ENCODE data around the gene TSEN54. TPM values are rescaled to one million over a fixed set of nuclear protein-coding genes. Genes with fewer than 3 reads are reported as not detected.
A peak's percentile ranks its signal among the peaks of the same experiment; 100 is the strongest.

TSEN54 gene
- total RNA-seq, 1 experiment from 2014 or later, result 44.5 TPM

- no peak overlapping the region for H4K5ac ChIP-seq (ENCODE audit: insufficient read length, low read depth, low read length)
- H3K4me1 ChIP-seq (ENCODE audit: insufficient read depth, low read length), result no peaks in the 10 kb centered on the region
- H3K23ac ChIP-seq (ENCODE audit: insufficient read length, low read depth, low read length), result no peak overlapping the region
- no peak overlapping the region for H2BK20ac ChIP-seq (ENCODE audit: low read depth, low read length, poor library complexity, severe bottlenecking)
- TF ChIP-seq CTCF (conservative IDR thresholded peaks at IDR 0.05), result no peak
- no CpG with 5 or more reads among the region's 5 CpGs for WGBS (ENCODE audit: extremely low coverage, insufficient read length, low lambda C conversion rate)
- no peaks in the 10 kb centered on the region for H3K9me3 ChIP-seq (ENCODE audit: control insufficient read depth, low read depth, low read length)
- no peaks in the 10 kb centered on the region for H3K79me2 ChIP-seq (ENCODE audit: insufficient read depth, low read length)
- Mint-ChIP-seq H3K36me3 (ENCODE audit: insufficient read depth in 1 of 3, low read depth in 3 of 3) (peaks cover 1 to 9% (median 4%) of the 10 kb centered on the region in 3 experiments; a peak in 4 of 7 replicates), H3K4me3 (no peak overlapping the region), H3K27me3 (ENCODE audit: low read depth) (no peaks in the 10 kb centered on the region), H3K27ac (peak overlapping the region in 2 of 3 experiments; percentile 59 to 81; a peak in 5 of 7 replicates), H3K9me3 (no peaks in the 10 kb centered on the region), H3K4me1 (peaks cover 11 to 13% of the 10 kb centered on the region in 2 experiments)
- no peak overlapping the region for H2BK15ac ChIP-seq (ENCODE audit: low read depth, low read length)
- H2BK120ac ChIP-seq (ENCODE audit: low read depth, low read length, poor library complexity, severe bottlenecking), result no peak overlapping the region
- H3K14ac ChIP-seq (ENCODE audit: insufficient read depth, low read length), result no peak overlapping the region
- H2AFZ ChIP-seq (ENCODE audit: low read length), result no peak overlapping the region
- no peak overlapping the region for H3T11ph ChIP-seq (ENCODE audit: low read length)
- H3K27ac ChIP-seq (ENCODE audit: insufficient read length, low read depth, low read length), result no peak overlapping the region
- no peak overlapping the region for H3K4me2 ChIP-seq (ENCODE audit: insufficient read depth, insufficient read length, low read length)
- no peak overlapping the region for H4K91ac ChIP-seq (ENCODE audit: insufficient read length, low read depth, low read length)
- H2BK5ac ChIP-seq (ENCODE audit: insufficient read length, low read length), result no peak overlapping the region
- no peak overlapping the region for H2BK12ac ChIP-seq (ENCODE audit: insufficient read length, low read depth, low read length)
- no peaks in the 10 kb centered on the region for H4K20me1 ChIP-seq (ENCODE audit: control insufficient read depth, insufficient read depth, insufficient read length)
- H3K56ac ChIP-seq (ENCODE audit: insufficient read length, low read depth, low read length), result no peak overlapping the region
- H3K23me2 ChIP-seq (ENCODE audit: insufficient read length, low read depth, low read length, poor library complexity, severe bottlenecking), result no peaks in the 10 kb centered on the region
- no peak overlapping the region for H3K4ac ChIP-seq (ENCODE audit: low read depth, low read length)
- H3K18ac ChIP-seq (ENCODE audit: insufficient read length, low read depth, low read length), result no peak overlapping the region
- H4K8ac ChIP-seq (replicated peaks; ENCODE audit: insufficient read length, low read depth, low read length), result no peak overlapping the region
- no peak for DNase-seq
- H3K9ac ChIP-seq (ENCODE audit: extremely low read depth, insufficient read length, low read length), result no peak overlapping the region
- H3K79me1 ChIP-seq (ENCODE audit: insufficient read depth, low read depth, low read length, poor library complexity, severe bottlenecking), result no peaks in the 10 kb centered on the region
- H3K27me3 ChIP-seq (ENCODE audit: insufficient read depth, low read length), result no peaks in the 10 kb centered on the region
- H2AK5ac ChIP-seq (ENCODE audit: insufficient read length, low read length), result no peak overlapping the region
These were observed 29.4 kb upstream of the TSEN54 start for GRCh38 chr17:75486951-75487350.

Measured in H9 (cell line).